ENCODE results near the gene RFTN2. TPM values are rescaled to one million over a fixed set of nuclear protein-coding genes. Genes with fewer than 3 reads are reported as not detected.
"Not testable (repeated sequence)": the region's sequence is repeated elsewhere in the genome, so short reads cannot be mapped to it uniquely, and the experiment has no call there.

The RFTN2 gene
- total and polyA plus RNA-seq, 12 donors, result 1.2 to 15.8 (median 9.3) TPM

DNA sequence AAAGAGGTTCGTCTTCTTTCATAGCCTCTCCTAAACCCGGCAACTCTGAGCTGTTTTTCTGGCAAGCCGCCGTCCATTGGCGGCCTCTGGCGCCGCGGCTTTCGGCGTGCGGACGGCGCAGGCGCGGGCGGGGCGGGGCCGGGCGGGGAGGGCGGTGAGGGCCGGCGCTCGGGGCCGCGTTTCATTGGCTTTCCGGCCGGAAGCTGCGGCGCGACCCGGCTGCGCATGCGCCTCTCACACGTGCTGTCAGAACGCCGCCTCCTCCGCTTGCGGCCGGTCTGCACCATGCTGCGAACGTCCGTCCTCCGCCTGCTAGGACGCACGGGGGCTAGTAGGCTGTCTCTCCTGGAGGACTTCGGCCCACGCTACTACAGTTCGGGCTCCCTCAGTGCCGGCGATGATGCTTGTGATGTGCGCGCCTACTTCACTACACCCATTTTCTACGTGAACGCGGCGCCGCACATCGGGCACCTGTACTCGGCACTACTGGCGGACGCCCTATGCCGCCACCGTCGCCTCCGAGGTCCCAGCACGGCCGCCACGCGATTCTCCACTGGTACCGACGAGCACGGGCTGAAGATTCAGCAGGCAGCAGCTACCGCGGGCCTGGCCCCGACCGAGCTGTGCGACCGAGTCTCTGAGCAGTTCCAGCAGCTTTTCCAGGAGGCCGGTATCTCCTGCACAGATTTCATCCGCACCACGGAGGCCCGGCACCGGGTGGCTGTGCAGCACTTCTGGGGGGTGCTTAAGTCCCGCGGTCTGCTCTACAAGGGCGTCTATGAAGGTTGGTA is 29.9 kb upstream of the RFTN2 start, which contains the start of gene MARS2:
TSS of gene MARS2 (plus strand) at position 249 of the 791 bp plus-strand sequence. CDS start at position 286, 37 bp downstream.
- Histone ChIP-seq H3K9me3 (replicated peaks in 1 of 3) (no peaks in the 10 kb centered on the region), H3K27me3 (no peaks in the 10 kb centered on the region), H3K4me1 (replicated peaks in 1 of 2) (peaks cover 14 to 41% of the 10 kb centered on the region in 2 donors), H3K4me3 (peak within 1 kb of the TSS; percentile 78 to 92 (median 86)), H3K27ac (peak within 1 kb of the TSS; percentile 75 to 89 (median 85)), H3K36me3 (replicated peaks in 1 of 2) (no peaks in the 10 kb centered on the region)
- WGBS, 4 donors, result 0 to 1% (median 0%) methylated on average over 2 to 86 of the region's 86 CpGs
- intact Hi-C loops (cut with DNase I), result loop anchor here in 1 of 2 donors (5.0 kb wide), 1 partner anchor 72 kb away; no protein-coding TSS in a partner anchor
- DNase-seq, result peak; percentile 92 to 96 (median 95)
- TF ChIP-seq, protein P1, sequence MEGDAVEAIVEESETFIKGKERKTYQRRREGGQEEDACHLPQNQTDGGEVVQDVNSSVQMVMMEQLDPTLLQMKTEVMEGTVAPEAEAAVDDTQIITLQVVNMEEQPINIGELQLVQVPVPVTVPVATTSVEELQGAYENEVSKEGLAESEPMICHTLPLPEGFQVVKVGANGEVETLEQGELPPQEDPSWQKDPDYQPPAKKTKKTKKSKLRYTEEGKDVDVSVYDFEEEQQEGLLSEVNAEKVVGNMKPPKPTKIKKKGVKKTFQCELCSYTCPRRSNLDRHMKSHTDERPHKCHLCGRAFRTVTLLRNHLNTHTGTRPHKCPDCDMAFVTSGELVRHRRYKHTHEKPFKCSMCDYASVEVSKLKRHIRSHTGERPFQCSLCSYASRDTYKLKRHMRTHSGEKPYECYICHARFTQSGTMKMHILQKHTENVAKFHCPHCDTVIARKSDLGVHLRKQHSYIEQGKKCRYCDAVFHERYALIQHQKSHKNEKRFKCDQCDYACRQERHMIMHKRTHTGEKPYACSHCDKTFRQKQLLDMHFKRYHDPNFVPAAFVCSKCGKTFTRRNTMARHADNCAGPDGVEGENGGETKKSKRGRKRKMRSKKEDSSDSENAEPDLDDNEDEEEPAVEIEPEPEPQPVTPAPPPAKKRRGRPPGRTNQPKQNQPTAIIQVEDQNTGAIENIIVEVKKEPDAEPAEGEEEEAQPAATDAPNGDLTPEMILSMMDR (IDR thresholded peaks at IDR 0.05), result no peak
- TF ChIP-seq POLR2A (IDR thresholded peaks at IDR 0.05), result peak in 1 of 2 donors; percentile 75

- peaks cover 14 to 37% of the 10 kb centered on the region in 2 donors for H3K4me1 ChIP-seq (replicated peaks in 1 of 2)
- H3K27ac ChIP-seq, result peak overlapping the region; percentile 70 to 89 (median 85)
- 0 to 1% (median 1%) methylated on average over 5 of the region's 5 CpGs for WGBS, 4 donors
- H3K4me3 ChIP-seq, result peak overlapping the region in 3 of 4 donors; percentile 16 to 84 (median 56)
- intact Hi-C loops (cut with DNase I), result loop anchor here in 1 of 2 donors (5.0 kb wide), 1 partner anchor 73 kb away; no protein-coding TSS in a partner anchor
- no peaks in the 10 kb centered on the region for H3K36me3 ChIP-seq (replicated peaks in 1 of 2)
- no peaks in the 10 kb centered on the region for H3K9me3 ChIP-seq (replicated peaks in 1 of 3)
- H3K27me3 ChIP-seq, result no peaks in the 10 kb centered on the region
- no peak for DNase-seq
- no peak for TF ChIP-seq POLR2A (IDR thresholded peaks at IDR 0.05)
- TF ChIP-seq, protein P1 (IDR thresholded peaks at IDR 0.05), result no peak
These were observed 29.2 kb upstream of the RFTN2 start for GRCh38 chr2:197704434-197705120.

DNA sequence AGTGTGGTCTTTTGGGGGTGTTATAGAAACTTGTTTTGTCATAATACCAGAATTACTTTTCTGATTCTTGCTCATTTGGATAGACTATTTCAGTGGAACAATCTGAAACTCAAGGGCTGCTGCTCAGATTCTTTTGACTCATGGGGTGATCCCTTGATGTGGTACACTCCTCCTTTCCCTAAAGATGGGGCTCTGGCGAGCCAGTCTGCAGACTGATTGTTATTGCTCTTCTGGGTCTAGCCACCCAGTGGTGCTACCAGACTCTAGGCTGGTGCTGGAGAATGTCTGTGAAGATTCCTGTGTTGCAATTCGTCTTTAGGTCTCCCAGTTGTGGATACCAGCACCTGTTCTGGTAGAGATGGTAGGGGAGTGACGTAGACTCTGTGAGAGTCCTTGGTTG is 25.6 kb upstream of the RFTN2 start:
- Histone ChIP-seq H3K9me3 (replicated peaks in 1 of 3) (no peaks in the 10 kb centered on the region), H3K27me3 (no peaks in the 10 kb centered on the region), H3K27ac (no peak overlapping the region), H3K36me3 (replicated peaks in 1 of 2) (no peaks in the 10 kb centered on the region), H3K4me3 (no peak overlapping the region), H3K4me1 (replicated peaks in 1 of 2) (peaks cover under 1 to 5% of the 10 kb centered on the region in 2 donors)
- TF ChIP-seq POLR2A (IDR thresholded peaks at IDR 0.05), result no peak
- TF ChIP-seq, protein P1 (IDR thresholded peaks at IDR 0.05), result no peak
- intact Hi-C loops (cut with DNase I), result no loop called here
- DNase-seq, result no peak
- 81 to 90% (median 84%) methylated on average over 3 of the region's 3 CpGs for WGBS, 4 donors

DNA sequence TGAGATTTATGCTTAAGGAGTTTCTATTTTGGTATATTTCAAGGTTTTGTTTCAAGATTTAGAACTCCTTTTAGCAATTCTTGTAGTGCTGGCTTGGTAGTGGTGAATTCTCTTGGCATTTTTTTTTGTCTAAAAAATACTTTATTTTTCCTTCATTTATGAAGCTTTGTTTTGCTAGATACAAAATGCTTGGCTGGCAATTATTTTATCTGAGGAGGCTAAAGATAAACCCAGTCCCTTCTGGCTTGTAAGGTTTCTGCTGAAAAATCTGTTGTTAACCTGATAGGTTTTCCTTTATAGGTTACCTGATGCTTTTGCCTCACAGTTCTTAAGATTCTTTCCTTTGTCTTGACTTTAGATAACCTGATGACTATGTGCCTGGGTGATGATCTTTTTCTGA is 24.3 kb upstream of the RFTN2 start:
- DNase-seq; H3K4me3 ChIP-seq; H3K4me1 ChIP-seq (replicated peaks in 1 of 2); H3K36me3 ChIP-seq (replicated peaks in 1 of 2); H3K27me3 ChIP-seq; H3K27ac ChIP-seq; H3K9me3 ChIP-seq (replicated peaks in 1 of 3); intact Hi-C loops (cut with DNase I): not testable (repeated sequence)

DNA sequence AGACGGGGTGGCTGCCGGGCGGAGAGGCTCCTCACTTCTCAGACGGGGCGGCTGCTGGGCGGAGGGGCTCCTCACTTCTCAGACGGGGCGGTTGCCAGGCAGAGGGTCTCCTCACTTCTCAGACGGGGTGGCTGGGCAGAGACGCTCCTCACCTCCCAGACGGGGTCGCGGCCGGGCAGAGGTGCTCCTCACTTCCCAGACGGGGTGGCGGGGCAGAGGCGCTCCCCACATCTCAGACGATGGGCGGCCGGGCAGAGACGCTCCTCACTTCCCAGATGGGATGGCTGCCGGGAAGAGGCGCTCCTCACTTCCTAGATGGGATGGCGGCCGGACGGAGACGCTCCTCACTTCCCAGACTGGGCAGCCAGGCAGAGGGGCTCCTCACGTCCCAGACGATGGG is 21.2 kb upstream of the RFTN2 start:
- intact Hi-C loops (cut with DNase I); H3K4me3 ChIP-seq; H3K4me1 ChIP-seq (replicated peaks in 1 of 2); H3K9me3 ChIP-seq (replicated peaks in 1 of 3); DNase-seq; H3K27me3 ChIP-seq; H3K27ac ChIP-seq; H3K36me3 ChIP-seq (replicated peaks in 1 of 2): not testable (repeated sequence)
- 91 to 93% (median 92%) methylated on average over 4 to 19 of the region's 29 CpGs; no CpG with 5 or more reads in 1 of the 4 donors for WGBS, 4 donors

- H3K9me3 ChIP-seq (replicated peaks in 1 of 3); H3K27ac ChIP-seq; H3K4me1 ChIP-seq (replicated peaks in 1 of 2); H3K36me3 ChIP-seq (replicated peaks in 1 of 2); H3K27me3 ChIP-seq; H3K4me3 ChIP-seq; intact Hi-C loops (cut with DNase I); DNase-seq: not testable (repeated sequence)
- 87 to 100% (median 95%) methylated on average over 6 to 21 of the region's 30 CpGs for WGBS, 4 donors
These were observed 20.6 kb upstream of the RFTN2 start for GRCh38 chr2:197695971-197696370.

DNA sequence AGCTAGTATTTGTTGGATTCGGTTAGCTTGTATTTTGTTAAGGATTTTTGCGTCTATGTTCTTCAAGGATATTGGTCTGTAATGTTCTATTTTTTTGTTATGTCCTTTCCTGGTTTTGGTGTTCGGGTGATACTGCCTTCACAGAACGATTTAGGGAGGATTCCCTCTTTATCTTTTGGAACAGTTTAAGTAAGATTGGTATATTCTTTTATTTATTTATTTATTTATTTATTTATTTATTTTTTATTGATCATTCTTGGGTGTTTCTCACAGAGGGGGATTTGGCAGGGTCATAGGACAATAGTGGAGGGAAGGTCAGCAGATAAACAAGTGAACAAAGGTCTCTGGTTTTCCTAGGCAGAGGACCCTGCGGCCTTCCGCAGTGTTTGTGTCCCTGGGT is 19.8 kb upstream of the RFTN2 start:
- intact Hi-C loops (cut with DNase I); H3K36me3 ChIP-seq (replicated peaks in 1 of 2); H3K27me3 ChIP-seq; H3K27ac ChIP-seq; H3K4me1 ChIP-seq (replicated peaks in 1 of 2); H3K9me3 ChIP-seq (replicated peaks in 1 of 3); H3K4me3 ChIP-seq; DNase-seq: not testable (repeated sequence)
- WGBS, 4 donors, result 89 to 97% (median 91%) methylated on average over 4 of the region's 6 CpGs
